Gastrocnemius medialis (tissue), 4 donors: ENCODE results near the gene CPA4. TPM values are rescaled to one million over a fixed set of nuclear protein-coding genes. Genes with fewer than 3 reads are reported as not detected.

Experiments used
- ATAC-seq, 2 donors: fragments of 150-250 bp; one replicate each; pipeline ENCODE4 v1.9.1; 2016
- DNase-seq, 2 donors: peaks; one replicate each; pipeline ENCODE4 v3.0.0-alpha.2; 2019
- H3K27ac ChIP-seq, 4 donors: fragments of 200-600 bp; sonication (generic); 1 replicate in 1 of 4; 2 replicates in 3 of 4; pipeline ENCODE4 v1.5.1; 2016 to 2018; ENCODE audit warnings: mild to moderate bottlenecking in 2 of 4, moderate library complexity in 1 of 4
- H3K27me3 ChIP-seq, 3 donors: fragments of 200-600 bp; sonication (generic) in 2 of 3; 1 replicate in 1 of 3; 2 replicates in 2 of 3; pipeline versions ENCODE4 v1.5.1 to v1.6.0; 2016 to 2019; ENCODE audit warnings: mild to moderate bottlenecking in 1 of 3, moderate library complexity in 1 of 3
- H3K36me3 ChIP-seq, 2 donors: fragments of 200-600 bp; sonication (generic) in 1 of 2; one replicate each; pipeline ENCODE4 v1.5.1; 2017 to 2018
- H3K4me1 ChIP-seq, 2 donors: fragments of 200-600 bp; sonication (generic) in 1 of 2; one replicate each; pipeline ENCODE4 v1.5.1; 2016 to 2017; ENCODE audit warnings: mild to moderate bottlenecking in 2 of 2
- H3K4me3 ChIP-seq, 4 donors: fragments of 200-600 bp; sonication (generic) in 3 of 4; 1 replicate in 1 of 4; 2 replicates in 3 of 4; pipeline ENCODE4 v1.5.1; 2016 to 2019; ENCODE audit warnings: mild to moderate bottlenecking in 2 of 4
- H3K9me3 ChIP-seq, 3 donors: fragments of 200-600 bp; sonication (generic) in 2 of 3; 1 replicate in 1 of 3; 2 replicates in 2 of 3; pipeline ENCODE4 v1.5.1; 2016 to 2019
- POLR2A ChIP-seq, 2 donors: fragments of 450-650 bp; IDR thresholded peaks; one replicate each; pipeline ENCODE4 v1.6.1; 2017; ENCODE audit warnings: antibody characterized with exemption in 2 of 2, mild to moderate bottlenecking in 2 of 2, moderate library complexity in 2 of 2
- in situ Hi-C, 4 donors: fragments of 200-750 bp; cut with MboI; loops; one replicate each; pipeline versions ENCODE4 v1.15.0 to v1.8.0; 2017; ENCODE audit warnings: low sequenced_read_pairs in 4 of 4
- intact Hi-C: fragments of 100-400 bp; cut with DNase I; formaldehyde crosslinking; loops from one replicate; pipeline ENCODE4 v1.15.1; 2023; ENCODE audit warnings: low total_unique reads
- total RNA-seq, 4 donors: library from RNA; depleted of rRNA; stranded (reverse); fragments of >200 nt; gene quantifications; one replicate each; pipeline versions ENCODE4 v1.1.0 to v1.2.3, GENCODE V29; 2016
- TF ChIP-seq, protein P1 (sequence below), 5 experiments: fragments of 450-650 bp in 3 of 5; fragments of 200-600 bp in 2 of 5; sonication (generic) in 2 of 5; IDR thresholded peaks in 4 of 5; conservative IDR thresholded peaks in 1 of 5; 1 replicate in 4 of 5; 2 replicates in 1 of 5; pipeline ENCODE4 v1.5.1; 2016 to 2019; ENCODE audit warnings: antibody characterized with exemption in 5 of 5, mild to moderate bottlenecking in 3 of 5, moderate library complexity in 3 of 5

CPA4 gene
- total RNA-seq, 4 donors from 2014 or later: not detected

- intact Hi-C loops (no loop called here), in situ Hi-C loops (no loop called here)
- H3K4me1 ChIP-seq: no peaks in the 10 kb centered on the region
- H3K9me3 ChIP-seq: no peaks in the 10 kb centered on the region
- no peaks in the 10 kb centered on the region for H3K36me3 ChIP-seq
- H3K27ac ChIP-seq: no peak overlapping the region
- ATAC-seq (no peak), DNase-seq (no peak)
- TF ChIP-seq POLR2A (IDR thresholded peaks at IDR 0.05): no peak
- TF ChIP-seq, protein P1, sequence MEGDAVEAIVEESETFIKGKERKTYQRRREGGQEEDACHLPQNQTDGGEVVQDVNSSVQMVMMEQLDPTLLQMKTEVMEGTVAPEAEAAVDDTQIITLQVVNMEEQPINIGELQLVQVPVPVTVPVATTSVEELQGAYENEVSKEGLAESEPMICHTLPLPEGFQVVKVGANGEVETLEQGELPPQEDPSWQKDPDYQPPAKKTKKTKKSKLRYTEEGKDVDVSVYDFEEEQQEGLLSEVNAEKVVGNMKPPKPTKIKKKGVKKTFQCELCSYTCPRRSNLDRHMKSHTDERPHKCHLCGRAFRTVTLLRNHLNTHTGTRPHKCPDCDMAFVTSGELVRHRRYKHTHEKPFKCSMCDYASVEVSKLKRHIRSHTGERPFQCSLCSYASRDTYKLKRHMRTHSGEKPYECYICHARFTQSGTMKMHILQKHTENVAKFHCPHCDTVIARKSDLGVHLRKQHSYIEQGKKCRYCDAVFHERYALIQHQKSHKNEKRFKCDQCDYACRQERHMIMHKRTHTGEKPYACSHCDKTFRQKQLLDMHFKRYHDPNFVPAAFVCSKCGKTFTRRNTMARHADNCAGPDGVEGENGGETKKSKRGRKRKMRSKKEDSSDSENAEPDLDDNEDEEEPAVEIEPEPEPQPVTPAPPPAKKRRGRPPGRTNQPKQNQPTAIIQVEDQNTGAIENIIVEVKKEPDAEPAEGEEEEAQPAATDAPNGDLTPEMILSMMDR (IDR thresholded peaks at IDR 0.05 in 4 of 5, conservative IDR thresholded peaks at IDR 0.05 in 1 of 5): no peak
- no peaks in the 10 kb centered on the region for H3K27me3 ChIP-seq
- H3K4me3 ChIP-seq: no peak overlapping the region
Observed at GRCh38 chr7:130290745-130291144, 2.2 kb upstream of the CPA4 start.

DNA sequence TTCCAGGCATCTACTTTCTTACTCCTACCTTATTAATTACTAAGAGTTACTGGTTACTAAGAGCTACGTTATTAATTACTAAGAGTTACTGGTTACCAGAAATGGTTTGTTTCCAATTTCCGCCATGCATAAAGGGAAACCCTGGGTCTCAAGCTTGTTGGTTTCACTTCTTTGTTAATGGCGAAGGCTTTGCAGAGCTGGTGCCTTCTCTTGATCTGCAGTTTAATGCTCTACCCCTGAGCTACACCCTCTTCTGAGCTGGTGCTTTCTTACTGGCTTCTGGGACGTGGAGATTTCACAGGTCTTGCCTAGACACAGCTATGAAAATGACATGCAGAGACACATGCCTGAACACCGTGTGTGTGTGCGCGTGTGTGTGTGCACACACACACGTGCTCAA is 560 bp downstream of the CPA4 start:
- intact Hi-C loops (no loop called here), in situ Hi-C loops (no loop called here)

GRCh38 chr7:130294314-130294713 is 1.4 kb downstream of the CPA4 start:
- ATAC-seq: no peak

More for the DNA sequence above, 560 bp downstream of the CPA4 start:
- Histone ChIP-seq H3K36me3 (no peaks in the 10 kb centered on the region), H3K4me1 (no peaks in the 10 kb centered on the region), H3K27ac (no peak overlapping the region), H3K27me3 (no peaks in the 10 kb centered on the region), H3K9me3 (no peaks in the 10 kb centered on the region), H3K4me3 (no peak overlapping the region)
- TF ChIP-seq POLR2A (IDR thresholded peaks at IDR 0.05): no peak
- TF ChIP-seq, protein P1 (IDR thresholded peaks at IDR 0.05 in 4 of 5, conservative IDR thresholded peaks at IDR 0.05 in 1 of 5): no peak
- DNase-seq (no peak), ATAC-seq (no peak)

DNA sequence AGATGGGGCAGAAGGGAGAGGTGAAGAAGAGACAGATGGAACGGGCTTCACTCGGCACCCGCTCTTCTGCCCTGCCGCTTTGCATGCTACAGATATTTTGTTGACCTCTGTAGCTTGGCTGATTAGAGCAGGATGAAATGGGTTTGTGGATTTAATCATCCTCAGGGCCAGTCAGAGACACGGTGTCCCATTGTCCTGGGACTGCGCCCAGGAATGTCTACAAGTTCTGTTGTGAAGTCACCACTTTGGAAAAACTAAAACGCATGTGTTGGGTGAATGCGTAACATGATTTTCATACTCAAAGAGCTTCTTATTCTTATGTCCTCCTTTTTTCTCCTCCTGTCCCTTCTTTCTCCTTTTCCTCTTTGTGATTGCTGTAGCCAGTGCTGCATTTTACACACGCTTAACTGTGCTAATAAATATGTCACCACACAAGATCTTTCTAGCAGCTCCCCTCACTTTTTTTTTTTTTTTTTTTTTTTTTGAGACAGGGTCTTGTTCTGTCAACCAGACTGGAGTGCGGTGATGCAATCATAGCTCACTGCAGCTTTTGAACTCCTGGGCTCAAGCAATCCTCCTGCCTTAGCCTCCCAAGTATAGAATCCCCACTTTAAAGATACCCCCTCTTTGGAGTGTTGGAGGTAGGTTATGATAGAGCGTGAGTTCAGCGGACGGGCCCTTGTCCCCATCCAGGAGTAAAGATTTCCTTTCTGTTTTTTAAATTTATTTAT is 3.4 kb downstream of the CPA4 start:
- Histone ChIP-seq H3K27me3 (no peaks in the 10 kb centered on the region), H3K36me3 (no peaks in the 10 kb centered on the region), H3K4me1 (no peaks in the 10 kb centered on the region), H3K4me3 (no peak overlapping the region), H3K9me3 (no peaks in the 10 kb centered on the region), H3K27ac (no peak overlapping the region)
- in situ Hi-C loops: no loop called here
- ATAC-seq: peak in 1 of 2 donors; percentile 18
- intact Hi-C loops: no loop called here
- no peak for DNase-seq
- TF ChIP-seq POLR2A (IDR thresholded peaks at IDR 0.05): no peak
- TF ChIP-seq, protein P1 (IDR thresholded peaks at IDR 0.05 in 4 of 5, conservative IDR thresholded peaks at IDR 0.05 in 1 of 5): no peak

More at GRCh38 chr7:130294314-130294713, 1.4 kb downstream of the CPA4 start:
- H3K9me3 ChIP-seq: no peaks in the 10 kb centered on the region
- no peak overlapping the region for H3K27ac ChIP-seq
- intact Hi-C loops (no loop called here), in situ Hi-C loops (no loop called here)
- no peak for TF ChIP-seq POLR2A (IDR thresholded peaks at IDR 0.05)
- TF ChIP-seq, protein P1 (IDR thresholded peaks at IDR 0.05 in 4 of 5, conservative IDR thresholded peaks at IDR 0.05 in 1 of 5): no peak
- H3K27me3 ChIP-seq: no peaks in the 10 kb centered on the region
- H3K4me3 ChIP-seq: no peak overlapping the region
- no peak for DNase-seq
- H3K4me1 ChIP-seq: no peaks in the 10 kb centered on the region
- no peaks in the 10 kb centered on the region for H3K36me3 ChIP-seq
